ENCODE measurements around the gene FAR1. TPM values are rescaled to one million over a fixed set of nuclear protein-coding genes. Genes with fewer than 3 reads are reported as not detected.

Gene FAR1
- total and polyA plus RNA-seq, 2 of the 4 experiments (the other 2 are of a cell fraction) = 35.3 to 119 TPM

DNA sequence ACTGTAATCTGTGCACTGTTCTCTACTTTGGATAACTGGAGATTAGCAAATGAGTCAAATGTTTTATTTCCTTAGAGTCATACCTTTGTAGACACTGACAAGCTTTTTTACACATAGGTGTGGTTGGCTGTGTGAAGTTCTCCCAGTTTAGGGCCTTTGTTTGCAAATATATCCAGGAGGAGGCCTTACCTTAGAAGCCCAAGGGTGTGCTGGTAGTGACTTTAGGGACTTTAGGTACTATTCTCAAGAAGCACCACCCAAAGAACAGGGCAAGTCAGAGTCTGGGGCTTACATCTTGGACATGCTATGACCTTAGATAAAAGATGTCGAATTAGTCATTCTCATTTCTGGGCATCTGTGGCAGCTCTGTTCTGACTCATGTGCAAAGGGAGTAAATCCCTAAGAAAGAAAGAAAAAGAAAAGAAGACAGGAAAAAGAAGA, 4.8 kb upstream of the FAR1 start:
- in situ Hi-C loops (cut with MboI; ENCODE audit: low sequenced_read_pairs) (no loop called here), dilution Hi-C loops (cut with HindIII; ENCODE audit: low sequenced_read_pairs, unreplicated experiment) (no loop called here), intact Hi-C loops (cut with micrococcal nuclease) (no loop called here)
- no peaks in the 10 kb centered on the region for H3K4me1 ChIP-seq (ENCODE audit: control insufficient read depth, insufficient read depth, low read length)
- H4K8ac ChIP-seq (ENCODE audit: low read depth in 2 of 2, low read length in 2 of 2) = no peak overlapping the region
- TF ChIP-seq NFE2L2 (IDR thresholded peaks at IDR 0.05; ENCODE audit: low read depth, low read length) (no peak), FOS (IDR thresholded peaks at IDR 0.05; ENCODE audit: low read depth, low read length) (no peak), POLR2A (IDR thresholded peaks at IDR 0.05; ENCODE audit: low read depth, low read length) (no peak), MXI1 (IDR thresholded peaks at IDR 0.05; ENCODE audit: borderline replicate concordance, low read depth, low read length) (no peak), CTCF (conservative IDR thresholded peaks at IDR 0.05; ENCODE audit: low read depth, low read length) (no peak), RCOR1 (IDR thresholded peaks at IDR 0.05; ENCODE audit: insufficient replicate concordance, low read length) (no peak), CHD1 (IDR thresholded peaks at IDR 0.05; ENCODE audit: low read depth, low read length) (no peak), USF2 (IDR thresholded peaks at IDR 0.05; ENCODE audit: low read depth, low read length) (no peak), SMC3 (IDR thresholded peaks at IDR 0.05; ENCODE audit: low read depth, low read length) (no peak), BHLHE40 (IDR thresholded peaks at IDR 0.05; ENCODE audit: low read depth, low read length) (no peak), MAFK (IDR thresholded peaks at IDR 0.05; ENCODE audit: low read depth, low read length) (no peak), ELK1 (IDR thresholded peaks at IDR 0.05; ENCODE audit: borderline replicate concordance, low read depth, low read length) (no peak), CEBPB (IDR thresholded peaks at IDR 0.05; ENCODE audit: low read depth, low read length) (no peak), RAD21 (IDR thresholded peaks at IDR 0.05; ENCODE audit: low read length) (no peak), MAZ (IDR thresholded peaks at IDR 0.05; ENCODE audit: borderline replicate concordance, low read depth, low read length) (no peak), RFX5 (IDR thresholded peaks at IDR 0.05; ENCODE audit: low read depth, low read length) (no peak)
- H3K79me1 ChIP-seq (ENCODE audit: low read depth in 1 of 2, low read length in 2 of 2) = no peaks in the 10 kb centered on the region
- ChIA-PET CTCF (no interaction called here), POLR2A (ENCODE audit: unreplicated experiment) (no interaction called here)
- H2BK5ac ChIP-seq (ENCODE audit: low read depth, low read length, poor library complexity, severe bottlenecking) = no peak overlapping the region
- H3K9ac ChIP-seq (ENCODE audit: low read depth, low read length) = no peak overlapping the region
- no peak overlapping the region for H3K27ac ChIP-seq (ENCODE audit: insufficient read depth, low read length)
- no peak overlapping the region for H2BK120ac ChIP-seq (ENCODE audit: low read depth, low read length)
- no peak overlapping the region for H4K91ac ChIP-seq (ENCODE audit: insufficient read depth, low read depth, low read length)
- H2AK5ac ChIP-seq (ENCODE audit: low read depth, low read length) = no peak overlapping the region
- no peak overlapping the region for H2BK15ac ChIP-seq (ENCODE audit: low read depth, low read length)
- H2BK20ac ChIP-seq (ENCODE audit: low read depth, low read length) = no peak overlapping the region
- H3K27me3 ChIP-seq (ENCODE audit: control insufficient read depth, insufficient read depth, low read length) = peaks cover 2% of the 10 kb centered on the region; the same call in 1 of the 2 replicates
- ATAC-seq (ENCODE audit: low read depth) (no peak), DNase-seq (peak; percentile 41)
- H3K18ac ChIP-seq (ENCODE audit: low read depth, low read length) = no peak overlapping the region
- no peak overlapping the region for H3K4ac ChIP-seq (ENCODE audit: low read depth, low read length)
- H4K5ac ChIP-seq (ENCODE audit: low read depth, low read length) = no peak overlapping the region
- H3K23ac ChIP-seq (ENCODE audit: low read depth, low read length) = no peak overlapping the region
- H3K9me3 ChIP-seq (ENCODE audit: control insufficient read depth, insufficient read depth, low read length) = 0 out of 2 replicates have a peak, but pooled peaks cover 3% of the 10 kb centered on the region
- no peak overlapping the region for H3K4me3 ChIP-seq (ENCODE audit: insufficient read depth, low read depth, low read length)
- no peak overlapping the region for H2AK9ac ChIP-seq (replicated peaks; ENCODE audit: low read depth, low read length, poor library complexity)
- no peak overlapping the region for H3K4me2 ChIP-seq (ENCODE audit: low read depth, low read length)
- no peaks in the 10 kb centered on the region for H4K20me1 ChIP-seq (ENCODE audit: insufficient read depth, low read length)
- whole genome bisulfite sequencing, 2 experiments (ENCODE audit: extremely low coverage in 2 of 2, insufficient read length in 1 of 2) = no CpG with 5 or more reads among the region's 1 CpG
- no peak overlapping the region for H3K56ac ChIP-seq (ENCODE audit: extremely low read depth, insufficient read depth, low read length)
- no peak overlapping the region for H3K14ac ChIP-seq (replicated peaks; ENCODE audit: low read depth, low read length)
- BruUV-seq (replicated peaks) = no TSS peak
- H3K9me1 ChIP-seq (ENCODE audit: insufficient read depth, low read length) = 0 out of 2 replicates have a peak, but pooled peaks cover 2% of the 10 kb centered on the region
- no peak overlapping the region for H2AFZ ChIP-seq (replicated peaks; ENCODE audit: low read length, poor library complexity)
- H3K36me3 ChIP-seq (ENCODE audit: control insufficient read depth, insufficient read depth, low read length) = no peaks in the 10 kb centered on the region
